WTC11 (cell line): ENCODE results near the gene CPNE2. TPM values are rescaled to one million over a fixed set of nuclear protein-coding genes. Genes with fewer than 3 reads are reported as not detected.
"Not testable (repeated sequence)": the region's sequence is repeated elsewhere in the genome, so short reads cannot be mapped to it uniquely, and the experiment has no call there.

Experiments
- ATAC-seq: fragments of 200-7000 bp; cut with Tn5 transposase; 2 replicates; pipeline ENCODE4 v1.10.0; 2021; ENCODE audit warnings: mild to moderate bottlenecking, moderate library complexity
- CTCF ChIA-PET: fragments of 300-600 bp; sonication (Branson Sonifier 250); formaldehyde crosslinking; loops from one replicate; lab custom pipeline; 2021; ENCODE audit warnings: antibody characterized with exemption; lab: Charles Lee
- POLR2A ChIA-PET: fragments of 350-600 bp; sonication (Branson Sonifier 250); formaldehyde crosslinking; loops from one replicate; lab custom pipeline; 2021; ENCODE audit warnings: antibody characterized with exemption; lab: Charles Lee
- DNase-seq: peaks from one replicate; pipeline ENCODE4 v3.0.0; 2021; ENCODE audit warnings: low spot score
- H3K27ac Mint-ChIP-seq: 2 replicates; pipeline ENCODE4 v1.8.0; 2021; ENCODE audit warnings: mixed read lengths
- H3K27me3 Mint-ChIP-seq: 2 replicates; pipeline ENCODE4 v1.8.0; 2021; ENCODE audit warnings: low read depth, mild to moderate bottlenecking, moderate library complexity, mixed read lengths
- H3K36me3 Mint-ChIP-seq: 2 replicates; pipeline ENCODE4 v1.8.0; 2021; ENCODE audit warnings: mixed read lengths
- H3K4me1 Mint-ChIP-seq: 2 replicates; pipeline ENCODE4 v1.8.0; 2022; ENCODE audit warnings: mixed read lengths
- H3K4me3 Mint-ChIP-seq: 2 replicates; pipeline ENCODE4 v1.8.0; 2021; ENCODE audit warnings: mild to moderate bottlenecking, moderate library complexity, mixed read lengths
- H3K9me3 Mint-ChIP-seq: 2 replicates; pipeline ENCODE4 v1.8.0; 2021; ENCODE audit warnings: mixed read lengths
- ATF1 ChIP-seq: sonication (generic); formaldehyde crosslinking; IDR thresholded peaks from 2 replicates; pipeline ENCODE4 v1.8.1; 2023; ENCODE audit warnings: mild to moderate bottlenecking, moderate library complexity, missing genetic modification reagents
- ETV6 ChIP-seq: sonication (generic); formaldehyde crosslinking; IDR thresholded peaks from 2 replicates; pipeline ENCODE4 v1.8.1; 2022; ENCODE audit warnings: mild to moderate bottlenecking, missing genetic modification reagents
- HMGA2 ChIP-seq: fragments of 250-450 bp; sonication (Bioruptor Pico); IDR thresholded peaks from 2 replicates; pipeline ENCODE4 v1.4.0; 2021; ENCODE audit warnings: mild to moderate bottlenecking, moderate library complexity
- TEAD4 ChIP-seq: sonication (generic); formaldehyde crosslinking; IDR thresholded peaks from 2 replicates; pipeline ENCODE4 v1.8.0; 2022; ENCODE audit warnings: mild to moderate bottlenecking, missing genetic modification reagents
- ZNF317 ChIP-seq: sonication (generic); formaldehyde crosslinking; IDR thresholded peaks from 2 replicates; pipeline ENCODE4 v1.8.1; 2023; ENCODE audit warnings: low read depth, mild to moderate bottlenecking, moderate library complexity, missing genetic modification reagents, borderline replicate concordance
- ZNF396 ChIP-seq: fragments of 250-450 bp; sonication (Bioruptor Pico); IDR thresholded peaks from 2 replicates; pipeline ENCODE4 v1.8.0; 2021; ENCODE audit warnings: mild to moderate bottlenecking, moderate library complexity, borderline replicate concordance
- total RNA-seq: library from RNA; stranded (reverse); gene quantifications from 3 replicates; pipeline ENCODE4 v1.2.3, GENCODE V29; 2021
- TF ChIP-seq, protein P1 (sequence below): sonication (generic); formaldehyde crosslinking; conservative IDR thresholded peaks from 2 replicates; pipeline ENCODE4 v1.8.1; 2023; ENCODE audit warnings: mild to moderate bottlenecking, low read depth, missing genetic modification reagents, moderate library complexity
- TF ChIP-seq, protein P2 (sequence below): fragments of 250-450 bp; sonication (Bioruptor Pico); IDR thresholded peaks from 2 replicates; pipeline ENCODE4 v2.1.2; 2022; ENCODE audit warnings: mild to moderate bottlenecking, moderate library complexity
- TF ChIP-seq, protein P3 (sequence below): sonication (generic); formaldehyde crosslinking; IDR thresholded peaks from 2 replicates; pipeline ENCODE4 v1.8.1; 2022; ENCODE audit warnings: mild to moderate bottlenecking, moderate library complexity, missing genetic modification reagents
- TF ChIP-seq, protein P4 (sequence below): fragments of 250-450 bp; sonication (Bioruptor Pico); IDR thresholded peaks from 2 replicates; pipeline ENCODE4 v1.9.0; 2021; ENCODE audit warnings: mild to moderate bottlenecking
- TF ChIP-seq, protein P5 (sequence below): sonication (generic); formaldehyde crosslinking; conservative IDR thresholded peaks from 2 replicates; pipeline ENCODE4 v1.8.1; 2022; ENCODE audit warnings: mild to moderate bottlenecking, missing genetic modification reagents
- TF ChIP-seq, protein P6 (sequence below): sonication (generic); formaldehyde crosslinking; IDR thresholded peaks from 2 replicates; pipeline ENCODE4 v1.8.0; 2023; ENCODE audit warnings: missing genetic modification reagents
- TF ChIP-seq, protein P7 (sequence below): sonication (generic); formaldehyde crosslinking; IDR thresholded peaks from 2 replicates; pipeline ENCODE4 v1.8.1; 2022; ENCODE audit warnings: low read depth, missing genetic modification reagents, borderline replicate concordance

The CPNE2 gene
- total RNA-seq, 1 experiment from 2014 or later: 14.0 TPM

DNA sequence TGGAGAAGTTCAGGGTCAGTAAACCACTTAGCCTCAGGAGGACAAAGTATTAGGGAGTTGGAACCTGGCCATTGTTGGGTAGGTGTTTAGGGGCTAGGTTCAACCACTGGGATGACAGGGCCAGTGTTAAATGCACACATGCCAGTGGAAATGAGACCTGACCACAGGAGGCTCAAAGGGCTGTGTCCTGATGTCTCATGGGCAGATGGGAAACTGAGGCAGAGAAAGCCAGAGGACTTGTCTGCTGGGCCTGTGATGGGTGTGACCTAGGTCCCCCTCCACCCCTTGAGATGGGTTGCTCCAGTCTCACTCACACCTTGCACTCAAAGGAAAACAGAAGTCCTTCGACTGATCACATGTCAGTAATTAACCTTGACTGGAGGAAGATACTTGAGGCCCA is 16.0 kb downstream of the CPNE2 start (continued):
- TF ChIP-seq, protein P1, sequence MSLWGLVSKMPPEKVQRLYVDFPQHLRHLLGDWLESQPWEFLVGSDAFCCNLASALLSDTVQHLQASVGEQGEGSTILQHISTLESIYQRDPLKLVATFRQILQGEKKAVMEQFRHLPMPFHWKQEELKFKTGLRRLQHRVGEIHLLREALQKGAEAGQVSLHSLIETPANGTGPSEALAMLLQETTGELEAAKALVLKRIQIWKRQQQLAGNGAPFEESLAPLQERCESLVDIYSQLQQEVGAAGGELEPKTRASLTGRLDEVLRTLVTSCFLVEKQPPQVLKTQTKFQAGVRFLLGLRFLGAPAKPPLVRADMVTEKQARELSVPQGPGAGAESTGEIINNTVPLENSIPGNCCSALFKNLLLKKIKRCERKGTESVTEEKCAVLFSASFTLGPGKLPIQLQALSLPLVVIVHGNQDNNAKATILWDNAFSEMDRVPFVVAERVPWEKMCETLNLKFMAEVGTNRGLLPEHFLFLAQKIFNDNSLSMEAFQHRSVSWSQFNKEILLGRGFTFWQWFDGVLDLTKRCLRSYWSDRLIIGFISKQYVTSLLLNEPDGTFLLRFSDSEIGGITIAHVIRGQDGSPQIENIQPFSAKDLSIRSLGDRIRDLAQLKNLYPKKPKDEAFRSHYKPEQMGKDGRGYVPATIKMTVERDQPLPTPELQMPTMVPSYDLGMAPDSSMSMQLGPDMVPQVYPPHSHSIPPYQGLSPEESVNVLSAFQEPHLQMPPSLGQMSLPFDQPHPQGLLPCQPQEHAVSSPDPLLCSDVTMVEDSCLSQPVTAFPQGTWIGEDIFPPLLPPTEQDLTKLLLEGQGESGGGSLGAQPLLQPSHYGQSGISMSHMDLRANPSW (CRISPR knock-in tag): no peak
- TF ChIP-seq ATF1 (no peak), ETV6 (CRISPR knock-in tag) (no peak), TEAD4 (no peak), ZNF396 (CRISPR knock-in tag) (no peak)
- TF ChIP-seq, protein P2, sequence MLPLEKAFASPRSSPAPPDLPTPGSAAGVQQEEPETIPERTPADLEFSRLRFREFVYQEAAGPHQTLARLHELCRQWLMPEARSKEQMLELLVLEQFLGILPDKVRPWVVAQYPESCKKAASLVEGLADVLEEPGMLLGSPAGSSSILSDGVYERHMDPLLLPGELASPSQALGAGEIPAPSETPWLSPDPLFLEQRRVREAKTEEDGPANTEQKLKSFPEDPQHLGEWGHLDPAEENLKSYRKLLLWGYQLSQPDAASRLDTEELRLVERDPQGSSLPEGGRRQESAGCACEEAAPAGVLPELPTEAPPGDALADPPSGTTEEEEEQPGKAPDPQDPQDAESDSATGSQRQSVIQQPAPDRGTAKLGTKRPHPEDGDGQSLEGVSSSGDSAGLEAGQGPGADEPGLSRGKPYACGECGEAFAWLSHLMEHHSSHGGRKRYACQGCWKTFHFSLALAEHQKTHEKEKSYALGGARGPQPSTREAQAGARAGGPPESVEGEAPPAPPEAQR: no peak
- TF ChIP-seq, protein P3, sequence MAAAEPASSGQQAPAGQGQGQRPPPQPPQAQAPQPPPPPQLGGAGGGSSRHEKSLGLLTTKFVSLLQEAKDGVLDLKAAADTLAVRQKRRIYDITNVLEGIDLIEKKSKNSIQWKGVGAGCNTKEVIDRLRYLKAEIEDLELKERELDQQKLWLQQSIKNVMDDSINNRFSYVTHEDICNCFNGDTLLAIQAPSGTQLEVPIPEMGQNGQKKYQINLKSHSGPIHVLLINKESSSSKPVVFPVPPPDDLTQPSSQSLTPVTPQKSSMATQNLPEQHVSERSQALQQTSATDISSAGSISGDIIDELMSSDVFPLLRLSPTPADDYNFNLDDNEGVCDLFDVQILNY (CRISPR knock-in tag): no peak
- TF ChIP-seq, protein P4, sequence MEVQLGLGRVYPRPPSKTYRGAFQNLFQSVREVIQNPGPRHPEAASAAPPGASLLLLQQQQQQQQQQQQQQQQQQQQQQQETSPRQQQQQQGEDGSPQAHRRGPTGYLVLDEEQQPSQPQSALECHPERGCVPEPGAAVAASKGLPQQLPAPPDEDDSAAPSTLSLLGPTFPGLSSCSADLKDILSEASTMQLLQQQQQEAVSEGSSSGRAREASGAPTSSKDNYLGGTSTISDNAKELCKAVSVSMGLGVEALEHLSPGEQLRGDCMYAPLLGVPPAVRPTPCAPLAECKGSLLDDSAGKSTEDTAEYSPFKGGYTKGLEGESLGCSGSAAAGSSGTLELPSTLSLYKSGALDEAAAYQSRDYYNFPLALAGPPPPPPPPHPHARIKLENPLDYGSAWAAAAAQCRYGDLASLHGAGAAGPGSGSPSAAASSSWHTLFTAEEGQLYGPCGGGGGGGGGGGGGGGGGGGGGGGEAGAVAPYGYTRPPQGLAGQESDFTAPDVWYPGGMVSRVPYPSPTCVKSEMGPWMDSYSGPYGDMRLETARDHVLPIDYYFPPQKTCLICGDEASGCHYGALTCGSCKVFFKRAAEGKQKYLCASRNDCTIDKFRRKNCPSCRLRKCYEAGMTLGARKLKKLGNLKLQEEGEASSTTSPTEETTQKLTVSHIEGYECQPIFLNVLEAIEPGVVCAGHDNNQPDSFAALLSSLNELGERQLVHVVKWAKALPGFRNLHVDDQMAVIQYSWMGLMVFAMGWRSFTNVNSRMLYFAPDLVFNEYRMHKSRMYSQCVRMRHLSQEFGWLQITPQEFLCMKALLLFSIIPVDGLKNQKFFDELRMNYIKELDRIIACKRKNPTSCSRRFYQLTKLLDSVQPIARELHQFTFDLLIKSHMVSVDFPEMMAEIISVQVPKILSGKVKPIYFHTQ (CRISPR knock-in tag): no peak
- TF ChIP-seq, protein P5, sequence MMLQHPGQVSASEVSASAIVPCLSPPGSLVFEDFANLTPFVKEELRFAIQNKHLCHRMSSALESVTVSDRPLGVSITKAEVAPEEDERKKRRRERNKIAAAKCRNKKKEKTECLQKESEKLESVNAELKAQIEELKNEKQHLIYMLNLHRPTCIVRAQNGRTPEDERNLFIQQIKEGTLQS (CRISPR knock-in tag): no peak
- TF ChIP-seq, protein P6, sequence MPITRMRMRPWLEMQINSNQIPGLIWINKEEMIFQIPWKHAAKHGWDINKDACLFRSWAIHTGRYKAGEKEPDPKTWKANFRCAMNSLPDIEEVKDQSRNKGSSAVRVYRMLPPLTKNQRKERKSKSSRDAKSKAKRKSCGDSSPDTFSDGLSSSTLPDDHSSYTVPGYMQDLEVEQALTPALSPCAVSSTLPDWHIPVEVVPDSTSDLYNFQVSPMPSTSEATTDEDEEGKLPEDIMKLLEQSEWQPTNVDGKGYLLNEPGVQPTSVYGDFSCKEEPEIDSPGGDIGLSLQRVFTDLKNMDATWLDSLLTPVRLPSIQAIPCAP: no peak

DNA sequence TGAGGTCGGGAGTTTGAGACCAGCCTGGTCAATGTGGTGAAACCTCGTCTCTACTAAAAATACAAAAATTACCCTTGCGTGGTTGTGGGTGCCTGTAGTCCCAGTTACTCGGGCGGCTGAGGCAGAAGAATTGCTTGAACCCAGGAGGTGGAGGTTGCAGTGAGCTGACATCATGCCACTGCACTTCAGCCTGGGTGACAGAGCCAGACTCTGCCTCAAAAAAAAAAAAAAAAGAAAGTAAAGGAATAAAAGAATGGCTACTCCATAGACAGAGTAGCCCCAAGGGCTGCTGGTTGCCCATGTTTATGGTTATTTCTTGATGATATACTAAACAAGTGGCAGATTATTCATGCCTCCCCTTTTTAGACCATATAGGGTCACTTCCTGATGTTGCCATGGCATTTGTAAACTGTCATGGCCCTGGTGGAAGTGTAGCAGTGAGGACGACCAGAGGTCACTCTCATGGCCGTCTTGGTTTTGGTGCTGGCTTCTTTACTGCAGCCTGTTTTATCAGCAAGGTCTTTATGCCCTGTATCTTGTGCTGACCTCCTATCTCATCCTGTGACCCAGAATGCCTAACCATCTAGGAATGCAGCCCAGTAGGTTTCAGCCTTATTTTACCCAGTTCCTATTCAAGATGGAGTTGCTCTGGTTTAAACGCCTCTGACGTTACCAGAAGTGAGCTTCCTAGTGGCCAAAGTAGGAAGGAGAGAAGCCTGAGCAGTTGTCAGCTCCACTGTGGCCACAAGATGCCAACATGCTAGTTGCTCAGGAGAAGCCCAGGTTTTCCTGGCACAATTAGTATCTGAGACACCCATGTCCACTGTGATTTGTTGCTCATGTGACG is 17.1 kb downstream of the CPNE2 start:
- Mint-ChIP-seq H3K27ac (peak overlapping the region; percentile 54), H3K4me1 (peaks cover 23% of the 10 kb centered on the region)
- H3K9me3 Mint-ChIP-seq, DNase-seq, H3K36me3 Mint-ChIP-seq, ATAC-seq, H3K4me3 Mint-ChIP-seq, H3K27me3 Mint-ChIP-seq: not testable (repeated sequence)
- ChIA-PET POLR2A (interaction anchor here (0.5 kb wide), 1 partner anchor 595 kb away, joined by 3 read pairs; no protein-coding TSS in a partner anchor), CTCF (interaction anchor here (0.9 to 1.8 kb wide), 3 partner anchors 11 to 42 kb away, joined by 3 to 9 read pairs (median 3); partner anchors contain the start of gene CPNE2)

DNA sequence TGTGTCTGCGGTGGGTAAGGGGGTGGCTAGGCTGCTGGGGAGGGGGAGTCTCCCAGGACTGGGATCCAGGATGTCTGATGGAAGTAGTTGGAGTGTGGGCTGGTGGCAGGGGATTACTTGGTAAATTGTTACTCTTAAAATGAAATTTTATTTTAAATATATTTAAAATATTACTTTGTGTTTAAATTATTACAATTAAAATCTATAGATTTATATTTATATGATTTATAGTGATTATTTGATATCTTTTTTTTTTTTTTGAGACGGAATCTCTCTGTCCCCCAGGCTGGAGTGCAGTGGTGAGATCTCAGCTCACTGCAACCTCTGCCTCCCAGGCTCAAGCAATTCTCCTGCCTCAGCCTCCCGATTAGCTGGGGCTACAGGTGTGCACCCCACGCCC is 18.6 kb downstream of the CPNE2 start:
- peak; percentile 94 for TF ChIP-seq HMGA2 (CRISPR knock-in tag)
- TF ChIP-seq, protein P6: no peak
- TF ChIP-seq, protein P7, sequence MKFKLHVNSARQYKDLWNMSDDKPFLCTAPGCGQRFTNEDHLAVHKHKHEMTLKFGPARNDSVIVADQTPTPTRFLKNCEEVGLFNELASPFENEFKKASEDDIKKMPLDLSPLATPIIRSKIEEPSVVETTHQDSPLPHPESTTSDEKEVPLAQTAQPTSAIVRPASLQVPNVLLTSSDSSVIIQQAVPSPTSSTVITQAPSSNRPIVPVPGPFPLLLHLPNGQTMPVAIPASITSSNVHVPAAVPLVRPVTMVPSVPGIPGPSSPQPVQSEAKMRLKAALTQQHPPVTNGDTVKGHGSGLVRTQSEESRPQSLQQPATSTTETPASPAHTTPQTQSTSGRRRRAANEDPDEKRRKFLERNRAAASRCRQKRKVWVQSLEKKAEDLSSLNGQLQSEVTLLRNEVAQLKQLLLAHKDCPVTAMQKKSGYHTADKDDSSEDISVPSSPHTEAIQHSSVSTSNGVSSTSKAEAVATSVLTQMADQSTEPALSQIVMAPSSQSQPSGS (CRISPR knock-in tag): no peak
- TF ChIP-seq ZNF317 (CRISPR knock-in tag): no peak
- CTCF ChIA-PET: interaction anchor here (0.9 to 1.8 kb wide), 3 partner anchors 18 to 28 kb away, joined by 4 to 9 read pairs (median 4); partner anchors contain the start of gene CPNE2
- POLR2A ChIA-PET: no interaction called here
- Mint-ChIP-seq H3K4me1 (peaks cover 15% of the 10 kb centered on the region), H3K36me3 (no peaks in the 10 kb centered on the region), H3K9me3 (no peaks in the 10 kb centered on the region), H3K27ac (no peak overlapping the region), H3K4me3 (no peak overlapping the region), H3K27me3 (no peaks in the 10 kb centered on the region)
- no peak for ATAC-seq
- no peak for DNase-seq
